Activated T-cell treated with anti-CD3 and anti-CD28 coated beads, Interleukin-2, amount 50 U/mL, for 24 hours (primary cell): ENCODE data around the gene RHOT2.

Experiments used
- DNase-seq: peaks from one replicate; pipeline ENCODE4 v3.0.0-alpha.2; 2020
- H3K27ac Mint-ChIP-seq: 2 replicates; pipeline ENCODE4 v1.8.0; 2020; ENCODE audit warnings: mild to moderate bottlenecking, mixed read lengths
- H3K27me3 Mint-ChIP-seq: 2 replicates; pipeline ENCODE4 v1.8.0; 2020; ENCODE audit warnings: mixed read lengths
- H3K36me3 Mint-ChIP-seq: 2 replicates; pipeline ENCODE4 v1.8.0; 2020; ENCODE audit warnings: low read depth, mixed read lengths
- H3K4me1 Mint-ChIP-seq: 2 replicates; pipeline ENCODE4 v1.8.0; 2020; ENCODE audit warnings: low read depth, mixed read lengths
- H3K4me3 Mint-ChIP-seq: 2 replicates; pipeline ENCODE4 v1.8.0; 2020; ENCODE audit warnings: mild to moderate bottlenecking, moderate library complexity, mixed read lengths
- H3K9me3 Mint-ChIP-seq: 2 replicates; pipeline ENCODE4 v1.8.0; 2020; ENCODE audit warnings: mixed read lengths

RHOT2 gene

GRCh38 chr16:666572-666971 is 1.4 kb upstream of the RHOT2 start:
- H3K27ac Mint-ChIP-seq, result no peak overlapping the region
- no peaks in the 10 kb centered on the region for H3K9me3 Mint-ChIP-seq
- peaks cover 18% of the 10 kb centered on the region for H3K4me1 Mint-ChIP-seq
- peaks cover 60% of the 10 kb centered on the region for H3K36me3 Mint-ChIP-seq
- H3K27me3 Mint-ChIP-seq, result no peaks in the 10 kb centered on the region
- DNase-seq, result no peak
- no peak overlapping the region for H3K4me3 Mint-ChIP-seq

- Mint-ChIP-seq H3K4me1 (peaks cover 18% of the 10 kb centered on the region), H3K4me3 (peak overlapping the region; percentile 82), H3K27ac (peak overlapping the region; percentile 88), H3K9me3 (no peaks in the 10 kb centered on the region), H3K36me3 (peaks cover 62% of the 10 kb centered on the region), H3K27me3 (no peaks in the 10 kb centered on the region)
- DNase-seq, result no peak
These were observed 686 bp upstream of the RHOT2 start for GRCh38 chr16:667113-667779.

- Mint-ChIP-seq H3K4me1 (peaks cover 18% of the 10 kb centered on the region), H3K27ac (peak overlapping the region; percentile 68), H3K36me3 (peaks cover 60% of the 10 kb centered on the region), H3K4me3 (peak overlapping the region; percentile 82), H3K27me3 (no peaks in the 10 kb centered on the region), H3K9me3 (no peaks in the 10 kb centered on the region)
- DNase-seq, result peak; percentile 50
These were observed 713 bp downstream of the RHOT2 start for GRCh38 chr16:668519-669171.

GRCh38 chr16:669666-670065 is 1.7 kb downstream of the RHOT2 start:
- no peaks in the 10 kb centered on the region for H3K27me3 Mint-ChIP-seq
- H3K4me1 Mint-ChIP-seq, result peaks cover 18% of the 10 kb centered on the region
- no peaks in the 10 kb centered on the region for H3K9me3 Mint-ChIP-seq
- H3K27ac Mint-ChIP-seq, result peak overlapping the region; percentile 75
- no peak for DNase-seq
- peaks cover 63% of the 10 kb centered on the region for H3K36me3 Mint-ChIP-seq
- H3K4me3 Mint-ChIP-seq, result peak overlapping the region; percentile 82

- Mint-ChIP-seq H3K4me1 (peaks cover 23% of the 10 kb centered on the region), H3K9me3 (no peaks in the 10 kb centered on the region), H3K4me3 (peak overlapping the region; percentile 63), H3K27me3 (peaks cover 5% of the 10 kb centered on the region), H3K27ac (peak overlapping the region; percentile 75), H3K36me3 (peaks cover 66% of the 10 kb centered on the region)
- DNase-seq, result no peak
These were observed 2.8 kb downstream of the RHOT2 start for GRCh38 chr16:670485-671352.

GRCh38 chr16:671353-672131 is 3.6 kb downstream of the RHOT2 start:
- DNase-seq, result no peak
- H3K9me3 Mint-ChIP-seq, result no peaks in the 10 kb centered on the region
- H3K4me3 Mint-ChIP-seq, result no peak overlapping the region
- H3K36me3 Mint-ChIP-seq, result peaks cover 63% of the 10 kb centered on the region
- H3K4me1 Mint-ChIP-seq, result peaks cover 23% of the 10 kb centered on the region
- peaks cover 5% of the 10 kb centered on the region for H3K27me3 Mint-ChIP-seq
- H3K27ac Mint-ChIP-seq, result no peak overlapping the region

GRCh38 chr16:672371-672770 is 4.4 kb downstream of the RHOT2 start:
- Mint-ChIP-seq H3K27me3 (peaks cover 9% of the 10 kb centered on the region), H3K4me3 (no peak overlapping the region), H3K4me1 (peaks cover 17% of the 10 kb centered on the region), H3K36me3 (peaks cover 59% of the 10 kb centered on the region), H3K9me3 (no peaks in the 10 kb centered on the region), H3K27ac (no peak overlapping the region)
- DNase-seq, result no peak

GRCh38 chr16:672851-673250 is 4.9 kb downstream of the RHOT2 start:
- Mint-ChIP-seq H3K27me3 (peaks cover 9% of the 10 kb centered on the region), H3K4me1 (peaks cover 13% of the 10 kb centered on the region), H3K9me3 (no peaks in the 10 kb centered on the region), H3K36me3 (peaks cover 54% of the 10 kb centered on the region), H3K4me3 (no peak overlapping the region), H3K27ac (no peak overlapping the region)
- no peak for DNase-seq

GRCh38 chr16:673399-673991 is 5.6 kb downstream of the RHOT2 start:
- Mint-ChIP-seq H3K27ac (no peak overlapping the region), H3K27me3 (peaks cover 9% of the 10 kb centered on the region), H3K36me3 (peaks cover 52% of the 10 kb centered on the region), H3K4me3 (no peak overlapping the region), H3K9me3 (no peaks in the 10 kb centered on the region), H3K4me1 (peaks cover 13% of the 10 kb centered on the region)
- DNase-seq, result no peak

GRCh38 chr16:674214-674881 is 6.4 kb downstream of the RHOT2 start:
- DNase-seq, result no peak
- Mint-ChIP-seq H3K4me3 (no peak overlapping the region), H3K4me1 (peaks cover 15% of the 10 kb centered on the region), H3K9me3 (no peaks in the 10 kb centered on the region), H3K27ac (peak overlapping the region; percentile 29), H3K36me3 (peaks cover 47% of the 10 kb centered on the region), H3K27me3 (peaks cover 9% of the 10 kb centered on the region)

- no peak for DNase-seq
- H3K27ac Mint-ChIP-seq, result peak within 1 kb of the TSS; percentile 29
- peaks cover 9% of the 10 kb centered on the region for H3K27me3 Mint-ChIP-seq
- no peaks in the 10 kb centered on the region for H3K9me3 Mint-ChIP-seq
- peaks cover 38% of the 10 kb centered on the region for H3K36me3 Mint-ChIP-seq
- peaks cover 13% of the 10 kb centered on the region for H3K4me1 Mint-ChIP-seq
- no peak within 1 kb of the TSS for H3K4me3 Mint-ChIP-seq
These were observed 7.3 kb downstream of the RHOT2 start, which contains the start of gene RHBDL1 for GRCh38 chr16:674968-675883. Gene RHBDL1 (plus strand): TSS chr16:675671. CDS start chr16:675791, 120 bp downstream.

GRCh38 chr16:675884-676564 is 8.1 kb downstream of the RHOT2 start:
- Mint-ChIP-seq H3K27me3 (peaks cover 9% of the 10 kb centered on the region), H3K9me3 (no peaks in the 10 kb centered on the region), H3K27ac (no peak overlapping the region), H3K36me3 (peaks cover 33% of the 10 kb centered on the region), H3K4me3 (no peak overlapping the region), H3K4me1 (peaks cover 15% of the 10 kb centered on the region)
- no peak for DNase-seq
